ENCODE measurements around the gene ATP2B2.

Gene ATP2B2

DNA sequence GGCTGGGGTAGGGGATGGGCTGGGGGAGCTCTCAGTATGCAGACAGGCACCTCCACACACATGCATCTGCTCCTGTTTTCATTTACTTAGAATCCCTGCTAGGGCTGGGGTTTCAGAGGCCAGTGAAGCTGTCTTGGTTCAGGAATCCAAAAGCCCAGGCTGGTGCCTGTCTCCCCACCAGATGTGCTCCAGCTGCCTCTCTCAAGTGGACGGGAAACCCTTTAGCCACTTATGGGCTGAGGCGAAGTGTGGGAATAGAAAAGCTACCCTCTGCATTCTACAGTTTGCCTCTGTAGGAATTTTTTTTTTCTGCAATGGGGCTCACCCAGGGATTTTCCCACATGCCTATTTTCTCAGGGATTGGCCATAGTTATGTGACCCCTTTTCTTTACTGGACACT lies 72.5 kb downstream of the ATP2B2 start:
- TF ChIP-seq CTCF (IDR thresholded peaks at IDR 0.05; ENCODE audit: unreplicated experiment in 3 of 3): no peak
- Mint-ChIP-seq H3K4me3 (no peak overlapping the region), H3K9me3 (no peaks in the 10 kb centered on the region), H3K36me3 (ENCODE audit: low read depth) (no peaks in the 10 kb centered on the region), H3K27me3 (ENCODE audit: low read depth) (peaks cover 12% of the 10 kb centered on the region), H3K27ac (peak overlapping the region in 1 of 3 experiments; percentile 14), H3K4me1 (peaks cover 21% of the 10 kb centered on the region)

DNA sequence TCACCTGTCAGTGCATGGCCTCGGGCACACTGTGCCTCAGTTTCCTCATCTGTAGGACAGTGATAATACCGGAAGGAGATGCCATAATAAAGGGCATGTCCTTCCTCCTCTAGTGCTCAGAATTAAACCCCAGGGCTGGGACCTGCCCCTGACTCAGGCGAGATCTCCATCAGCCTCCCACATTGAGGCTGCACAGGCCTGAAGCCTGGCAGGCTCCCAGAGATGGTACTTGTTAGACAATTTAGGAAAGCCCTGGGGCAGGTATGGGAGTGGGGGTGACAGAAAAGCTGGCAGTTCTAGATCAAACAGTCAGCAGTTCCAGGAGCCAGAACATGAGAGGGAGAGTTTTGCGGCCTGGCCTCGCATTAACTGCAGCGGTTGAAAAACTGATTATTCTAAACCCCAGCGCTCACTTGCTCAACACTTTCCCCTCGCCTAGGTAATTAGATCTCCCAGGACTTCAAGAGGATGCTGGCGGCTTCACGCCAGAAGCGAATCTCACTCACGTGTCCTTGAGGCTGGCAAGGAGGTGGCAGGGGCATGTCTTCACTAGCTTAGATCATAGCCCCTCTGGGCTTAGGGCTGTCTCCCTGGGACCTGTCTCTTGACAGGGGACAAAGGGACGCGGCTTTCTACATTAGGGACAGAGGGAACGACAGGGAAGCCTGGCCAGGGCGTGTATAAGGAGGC lies 73.1 kb downstream of the ATP2B2 start:
- no peak for TF ChIP-seq CTCF (IDR thresholded peaks at IDR 0.05; ENCODE audit: unreplicated experiment in 3 of 3)
- Mint-ChIP-seq H3K27ac (peak overlapping the region in 1 of 3 experiments; percentile 14), H3K4me1 (peaks cover 16% of the 10 kb centered on the region), H3K9me3 (no peaks in the 10 kb centered on the region), H3K27me3 (ENCODE audit: low read depth) (peaks cover 12% of the 10 kb centered on the region), H3K4me3 (no peak overlapping the region), H3K36me3 (ENCODE audit: low read depth) (no peaks in the 10 kb centered on the region)

DNA sequence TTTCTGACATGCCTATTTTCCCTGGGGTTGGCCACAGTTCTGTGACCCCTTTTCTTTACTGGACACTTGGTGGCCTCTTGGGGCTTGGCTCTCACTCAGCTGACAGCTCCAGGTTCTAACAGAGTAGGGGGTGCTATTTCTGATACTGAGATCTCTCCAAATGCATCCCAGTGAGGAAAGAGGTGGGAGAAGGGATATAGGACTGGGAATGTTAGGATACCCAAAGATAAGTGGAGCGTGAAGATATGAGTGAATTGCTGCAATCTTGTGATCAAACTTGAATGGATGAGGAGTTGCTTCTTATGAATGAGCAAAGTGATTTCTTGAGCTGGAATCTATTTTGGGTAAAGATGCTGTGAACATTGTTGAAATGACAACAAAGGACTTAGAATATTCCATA lies 74.6 kb downstream of the ATP2B2 start:
- peaks cover 12% of the 10 kb centered on the region for H3K27me3 Mint-ChIP-seq (ENCODE audit: low read depth)
- no peak overlapping the region for H3K4me3 Mint-ChIP-seq
- no peaks in the 10 kb centered on the region for H3K36me3 Mint-ChIP-seq (ENCODE audit: low read depth)
- no peak overlapping the region for H3K27ac Mint-ChIP-seq
- no peak for TF ChIP-seq CTCF (IDR thresholded peaks at IDR 0.05; ENCODE audit: unreplicated experiment in 3 of 3)
- H3K4me1 Mint-ChIP-seq: peaks cover 16% of the 10 kb centered on the region
- H3K9me3 Mint-ChIP-seq: no peaks in the 10 kb centered on the region

GRCh38 chr3:10428406-10429091 lies 76.8 kb downstream of the ATP2B2 start:
- H3K27me3 Mint-ChIP-seq (ENCODE audit: low read depth): peaks cover 14% of the 10 kb centered on the region
- no peak overlapping the region for H3K4me3 Mint-ChIP-seq
- peaks cover 11% of the 10 kb centered on the region for H3K4me1 Mint-ChIP-seq
- H3K27ac Mint-ChIP-seq: no peak overlapping the region
- no peaks in the 10 kb centered on the region for H3K36me3 Mint-ChIP-seq (ENCODE audit: low read depth)
- no peaks in the 10 kb centered on the region for H3K9me3 Mint-ChIP-seq
- TF ChIP-seq CTCF (IDR thresholded peaks at IDR 0.05; ENCODE audit: unreplicated experiment in 3 of 3): no peak

GRCh38 chr3:10426346-10427220 lies 78.8 kb downstream of the ATP2B2 start:
- H3K36me3 Mint-ChIP-seq (ENCODE audit: low read depth): no peaks in the 10 kb centered on the region
- TF ChIP-seq CTCF (IDR thresholded peaks at IDR 0.05; ENCODE audit: unreplicated experiment in 3 of 3): no peak
- H3K9me3 Mint-ChIP-seq: no peaks in the 10 kb centered on the region
- peaks cover 29% of the 10 kb centered on the region for H3K27me3 Mint-ChIP-seq (ENCODE audit: low read depth)
- H3K4me3 Mint-ChIP-seq: no peak overlapping the region
- H3K27ac Mint-ChIP-seq: no peak overlapping the region
- H3K4me1 Mint-ChIP-seq: peaks cover 11% of the 10 kb centered on the region

Measured in nephron (organoid).